Glutamatergic neuron (in vitro differentiated cells): ENCODE measurements around the gene GLG1. TPM values are rescaled to one million over a fixed set of nuclear protein-coding genes. Genes with fewer than 3 reads are reported as not detected.

ENCODE experiments used
- DNase-seq: peaks from one replicate; pipeline ENCODE4 v3.0.0; 2022
- H3K27ac Mint-ChIP-seq: one replicate; pipeline ENCODE4 v1.8.0; 2020; ENCODE audit warnings: mild to moderate bottlenecking, mixed read lengths, inconsistent platforms; ENCODE audit not compliant: unreplicated experiment
- H3K27me3 Mint-ChIP-seq: one replicate; pipeline ENCODE4 v1.8.0; 2020; ENCODE audit warnings: mild to moderate bottlenecking, moderate library complexity, mixed read lengths, inconsistent platforms; ENCODE audit not compliant: unreplicated experiment
- H3K36me3 Mint-ChIP-seq: one replicate; pipeline ENCODE4 v1.8.0; 2020; ENCODE audit warnings: mild to moderate bottlenecking, mixed read lengths, inconsistent platforms; ENCODE audit not compliant: unreplicated experiment
- H3K4me1 Mint-ChIP-seq: one replicate; pipeline ENCODE4 v1.8.0; 2020; ENCODE audit warnings: mild to moderate bottlenecking, low read depth, mixed read lengths, inconsistent platforms; ENCODE audit not compliant: unreplicated experiment
- H3K4me3 Mint-ChIP-seq: one replicate; pipeline ENCODE4 v1.8.0; 2020; ENCODE audit warnings: mild to moderate bottlenecking, mixed read lengths, inconsistent platforms; ENCODE audit not compliant: unreplicated experiment
- H3K9me3 Mint-ChIP-seq: one replicate; pipeline ENCODE4 v1.8.0; 2020; ENCODE audit warnings: mild to moderate bottlenecking, moderate library complexity, mixed read lengths, inconsistent platforms; ENCODE audit not compliant: unreplicated experiment
- total RNA-seq: library from RNA; stranded (reverse); fragmentation: NEBNext Ultra II Directional; extraction: Animal tissue kit (Norgen Biotek cat#: 25700); gene quantifications from one replicate; pipeline ENCODE4 v1.2.1, GENCODE V29; 2021; ENCODE audit not compliant: unreplicated experiment
- TF ChIP-seq, protein P1 (sequence below): fragments of 200-600 bp; sonication (generic); IDR thresholded peaks from one replicate; pipeline ENCODE4 v1.5.0; 2021; ENCODE audit not compliant: partially characterized antibody, unreplicated experiment

GLG1 gene
- total RNA-seq, 1 donor from 2014 or later = 143 TPM

DNA sequence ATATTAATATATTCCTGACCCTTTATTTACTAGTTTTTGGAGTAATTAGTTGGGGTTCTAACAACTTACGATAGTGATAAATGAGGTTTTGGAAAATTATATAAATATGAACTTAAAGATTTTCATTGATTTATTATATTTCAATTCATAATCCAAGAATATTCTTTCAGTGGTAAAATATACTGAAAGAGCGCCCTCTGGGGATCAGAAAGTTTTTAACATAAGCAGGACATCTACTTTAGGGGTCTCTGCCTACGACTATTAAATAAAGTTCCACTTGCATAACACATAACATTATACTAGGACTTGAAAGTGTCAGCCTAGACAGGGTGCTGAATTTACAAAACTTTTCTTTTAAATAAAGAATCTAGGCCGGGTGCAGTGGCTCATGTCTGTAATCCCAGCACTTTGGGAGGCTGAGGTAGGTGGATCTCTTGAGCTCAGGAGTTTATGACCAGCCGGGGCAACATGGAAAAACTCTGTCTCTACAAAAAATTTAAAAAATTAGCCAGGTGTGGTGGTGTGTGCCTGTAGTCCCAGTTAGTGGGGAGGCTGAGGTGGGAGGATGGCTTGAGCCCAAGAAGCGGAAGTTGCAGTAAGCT, 44.2 kb upstream of the GLG1 start:
- H3K4me3 Mint-ChIP-seq = no peak overlapping the region
- H3K27me3 Mint-ChIP-seq = no peaks in the 10 kb centered on the region
- no peaks in the 10 kb centered on the region for H3K36me3 Mint-ChIP-seq
- H3K4me1 Mint-ChIP-seq = no peaks in the 10 kb centered on the region
- no peak overlapping the region for H3K27ac Mint-ChIP-seq
- DNase-seq = no peak
- H3K9me3 Mint-ChIP-seq = no peaks in the 10 kb centered on the region
- TF ChIP-seq, protein P1, sequence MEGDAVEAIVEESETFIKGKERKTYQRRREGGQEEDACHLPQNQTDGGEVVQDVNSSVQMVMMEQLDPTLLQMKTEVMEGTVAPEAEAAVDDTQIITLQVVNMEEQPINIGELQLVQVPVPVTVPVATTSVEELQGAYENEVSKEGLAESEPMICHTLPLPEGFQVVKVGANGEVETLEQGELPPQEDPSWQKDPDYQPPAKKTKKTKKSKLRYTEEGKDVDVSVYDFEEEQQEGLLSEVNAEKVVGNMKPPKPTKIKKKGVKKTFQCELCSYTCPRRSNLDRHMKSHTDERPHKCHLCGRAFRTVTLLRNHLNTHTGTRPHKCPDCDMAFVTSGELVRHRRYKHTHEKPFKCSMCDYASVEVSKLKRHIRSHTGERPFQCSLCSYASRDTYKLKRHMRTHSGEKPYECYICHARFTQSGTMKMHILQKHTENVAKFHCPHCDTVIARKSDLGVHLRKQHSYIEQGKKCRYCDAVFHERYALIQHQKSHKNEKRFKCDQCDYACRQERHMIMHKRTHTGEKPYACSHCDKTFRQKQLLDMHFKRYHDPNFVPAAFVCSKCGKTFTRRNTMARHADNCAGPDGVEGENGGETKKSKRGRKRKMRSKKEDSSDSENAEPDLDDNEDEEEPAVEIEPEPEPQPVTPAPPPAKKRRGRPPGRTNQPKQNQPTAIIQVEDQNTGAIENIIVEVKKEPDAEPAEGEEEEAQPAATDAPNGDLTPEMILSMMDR = peak; percentile 74

DNA sequence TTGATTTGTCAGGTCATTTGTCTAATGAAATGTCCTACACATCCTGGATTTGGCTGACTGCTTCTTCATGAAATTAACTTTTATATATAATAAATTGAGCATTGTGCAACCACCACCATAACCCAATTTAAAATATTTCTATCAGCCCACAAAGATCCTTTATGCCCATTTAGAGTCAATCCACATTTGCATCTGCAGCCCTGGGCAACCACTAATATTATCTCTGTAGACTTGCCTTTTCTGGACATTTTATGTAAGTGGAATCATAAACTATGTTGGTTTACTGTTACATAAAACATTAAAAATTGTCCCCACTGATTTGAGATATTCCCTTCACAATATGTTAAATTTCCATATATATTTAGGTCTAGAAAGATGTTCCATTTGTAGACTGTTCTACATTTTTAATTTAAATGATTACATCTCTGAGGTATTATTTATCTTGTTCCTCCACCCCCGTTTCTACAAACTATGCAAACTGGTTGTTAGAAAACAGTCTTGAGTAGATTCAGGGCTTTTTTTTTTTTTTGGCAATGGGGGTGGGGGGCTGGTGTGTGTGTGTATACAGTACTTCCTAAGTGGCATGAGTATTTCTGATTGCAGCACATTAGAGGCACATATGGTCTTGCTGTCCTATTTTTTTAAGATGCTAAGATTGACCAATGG, 43.1 kb upstream of the GLG1 start:
- Mint-ChIP-seq H3K4me3 (no peak overlapping the region), H3K27me3 (no peaks in the 10 kb centered on the region), H3K27ac (no peak overlapping the region), H3K4me1 (no peaks in the 10 kb centered on the region), H3K9me3 (no peaks in the 10 kb centered on the region), H3K36me3 (no peaks in the 10 kb centered on the region)
- TF ChIP-seq, protein P1 = no peak
- DNase-seq = no peak

DNA sequence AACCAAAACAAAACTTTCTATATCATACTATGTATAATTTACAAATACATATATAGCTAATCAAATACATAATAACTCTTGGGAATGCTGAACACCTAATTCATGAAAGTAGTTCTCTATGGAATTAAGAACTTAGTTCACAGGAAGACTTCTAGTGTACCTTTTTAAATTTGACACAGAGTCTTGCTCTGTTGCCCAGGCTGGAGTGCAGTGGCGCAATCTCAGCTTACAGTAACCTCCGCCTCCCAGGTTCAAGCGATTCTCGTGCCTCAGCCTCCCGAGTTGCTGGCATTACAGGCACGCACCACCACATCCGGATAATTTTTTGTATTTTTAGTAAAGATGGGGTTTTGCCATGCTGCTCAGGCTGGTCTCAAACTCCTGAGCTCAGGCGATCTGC, 35.1 kb upstream of the GLG1 start:
- no peaks in the 10 kb centered on the region for H3K4me1 Mint-ChIP-seq
- H3K9me3 Mint-ChIP-seq = no peaks in the 10 kb centered on the region
- no peaks in the 10 kb centered on the region for H3K27me3 Mint-ChIP-seq
- TF ChIP-seq, protein P1 = no peak
- no peak overlapping the region for H3K27ac Mint-ChIP-seq
- no peaks in the 10 kb centered on the region for H3K36me3 Mint-ChIP-seq
- H3K4me3 Mint-ChIP-seq = no peak overlapping the region
- DNase-seq = no peak

DNA sequence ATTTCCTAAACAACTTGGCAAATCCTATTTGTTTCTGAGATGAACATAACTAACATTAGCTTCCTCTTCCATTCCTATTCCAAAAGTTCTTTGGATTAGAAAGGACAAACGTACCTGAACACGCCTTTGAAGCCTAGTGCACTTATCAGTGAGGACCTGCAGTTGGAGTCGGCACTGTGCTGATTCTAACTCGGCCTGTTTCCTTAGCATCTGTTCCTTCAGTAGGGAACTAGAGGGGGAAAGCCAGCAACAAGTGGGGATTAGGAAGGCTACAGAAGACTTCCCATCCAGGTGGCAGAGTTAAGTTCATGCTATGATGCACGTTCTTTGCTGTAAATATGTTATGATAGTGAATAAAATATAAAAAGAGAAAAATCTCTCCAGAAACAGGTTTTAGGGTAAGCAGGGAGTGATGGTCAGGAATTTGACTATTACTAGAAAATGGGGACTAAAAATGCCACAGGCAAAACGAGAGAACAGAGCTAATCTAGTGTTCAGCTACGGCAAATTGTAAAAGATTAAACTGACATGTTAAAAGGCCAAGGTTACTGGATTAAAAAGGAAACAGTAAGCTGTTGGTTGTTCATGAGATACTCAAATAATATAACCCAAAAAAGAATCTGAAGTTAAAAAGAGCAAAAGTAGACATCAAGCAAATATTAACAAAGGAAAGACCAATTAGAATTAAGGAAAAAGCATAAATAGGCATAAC, 31.0 kb upstream of the GLG1 start:
- Mint-ChIP-seq H3K4me1 (no peaks in the 10 kb centered on the region), H3K36me3 (no peaks in the 10 kb centered on the region), H3K4me3 (no peak overlapping the region), H3K27ac (no peak overlapping the region), H3K27me3 (no peaks in the 10 kb centered on the region), H3K9me3 (peaks cover 1% of the 10 kb centered on the region)
- DNase-seq = no peak
- TF ChIP-seq, protein P1 = no peak

DNA sequence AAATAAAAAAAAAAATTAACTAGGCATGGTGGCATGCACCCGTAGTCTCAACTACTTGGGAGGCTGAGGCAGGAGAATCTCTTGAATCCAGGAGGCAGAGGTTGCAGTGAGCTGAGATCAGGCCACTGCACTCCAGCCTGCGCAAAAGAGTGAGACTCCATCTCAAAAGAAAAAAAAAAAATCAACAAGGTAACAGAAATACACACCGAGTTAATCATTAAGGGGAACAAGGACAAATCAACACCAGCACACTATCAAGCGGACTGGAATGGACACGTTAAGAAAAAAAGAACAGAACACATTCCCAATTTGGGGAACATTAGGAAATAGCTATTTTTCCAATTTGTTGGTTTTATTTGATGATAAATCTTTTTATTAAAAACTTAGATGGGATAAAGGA, 28.4 kb upstream of the GLG1 start:
- peaks cover 1% of the 10 kb centered on the region for H3K9me3 Mint-ChIP-seq
- H3K4me1 Mint-ChIP-seq = no peaks in the 10 kb centered on the region
- DNase-seq = no peak
- H3K4me3 Mint-ChIP-seq = no peak overlapping the region
- TF ChIP-seq, protein P1 = no peak
- H3K27ac Mint-ChIP-seq = no peak overlapping the region
- peaks cover 1% of the 10 kb centered on the region for H3K27me3 Mint-ChIP-seq
- no peaks in the 10 kb centered on the region for H3K36me3 Mint-ChIP-seq
